GM20000 (cell line): ENCODE measurements around the gene PIAS1.

Experiments used
- DNase-seq: peaks from one replicate; pipeline ENCODE4 v3.0.0; 2012; ENCODE audit warnings: low spot score
- TF ChIP-seq, protein P1 (sequence below): IDR thresholded peaks from 2 replicates; pipeline ENCODE4 v1.5.1; 2012; ENCODE audit warnings: mild to moderate bottlenecking, control low read depth; ENCODE audit errors: extremely low read depth, missing control alignments

The PIAS1 gene

DNA sequence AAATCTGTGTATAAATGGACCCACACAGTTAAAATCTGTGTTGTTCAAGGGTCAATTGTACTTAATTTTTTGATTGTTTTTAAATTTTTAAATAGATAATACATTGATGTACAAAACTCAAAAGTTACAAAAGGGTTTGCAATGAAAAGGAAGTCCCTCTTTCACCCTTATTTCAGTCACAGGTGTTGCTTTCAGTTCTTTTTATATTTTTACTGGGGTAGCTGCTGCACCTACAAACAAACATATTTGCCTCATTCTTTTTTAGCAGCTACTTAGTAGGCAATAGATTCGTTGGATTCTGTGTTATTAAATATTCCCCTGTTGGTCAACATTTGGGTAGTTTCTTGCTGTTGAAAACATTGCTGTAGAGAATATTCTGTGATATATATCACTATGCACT, 44.4 kb downstream of the PIAS1 start:
- no peak for DNase-seq
- TF ChIP-seq, protein P1, sequence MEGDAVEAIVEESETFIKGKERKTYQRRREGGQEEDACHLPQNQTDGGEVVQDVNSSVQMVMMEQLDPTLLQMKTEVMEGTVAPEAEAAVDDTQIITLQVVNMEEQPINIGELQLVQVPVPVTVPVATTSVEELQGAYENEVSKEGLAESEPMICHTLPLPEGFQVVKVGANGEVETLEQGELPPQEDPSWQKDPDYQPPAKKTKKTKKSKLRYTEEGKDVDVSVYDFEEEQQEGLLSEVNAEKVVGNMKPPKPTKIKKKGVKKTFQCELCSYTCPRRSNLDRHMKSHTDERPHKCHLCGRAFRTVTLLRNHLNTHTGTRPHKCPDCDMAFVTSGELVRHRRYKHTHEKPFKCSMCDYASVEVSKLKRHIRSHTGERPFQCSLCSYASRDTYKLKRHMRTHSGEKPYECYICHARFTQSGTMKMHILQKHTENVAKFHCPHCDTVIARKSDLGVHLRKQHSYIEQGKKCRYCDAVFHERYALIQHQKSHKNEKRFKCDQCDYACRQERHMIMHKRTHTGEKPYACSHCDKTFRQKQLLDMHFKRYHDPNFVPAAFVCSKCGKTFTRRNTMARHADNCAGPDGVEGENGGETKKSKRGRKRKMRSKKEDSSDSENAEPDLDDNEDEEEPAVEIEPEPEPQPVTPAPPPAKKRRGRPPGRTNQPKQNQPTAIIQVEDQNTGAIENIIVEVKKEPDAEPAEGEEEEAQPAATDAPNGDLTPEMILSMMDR, result no peak

GRCh38 chr15:68100194-68100593, 46.1 kb downstream of the PIAS1 start:
- TF ChIP-seq, protein P1, result no peak
- no peak for DNase-seq

GRCh38 chr15:68103603-68104002, 49.5 kb downstream of the PIAS1 start:
- no peak for DNase-seq
- TF ChIP-seq, protein P1, result no peak

DNA sequence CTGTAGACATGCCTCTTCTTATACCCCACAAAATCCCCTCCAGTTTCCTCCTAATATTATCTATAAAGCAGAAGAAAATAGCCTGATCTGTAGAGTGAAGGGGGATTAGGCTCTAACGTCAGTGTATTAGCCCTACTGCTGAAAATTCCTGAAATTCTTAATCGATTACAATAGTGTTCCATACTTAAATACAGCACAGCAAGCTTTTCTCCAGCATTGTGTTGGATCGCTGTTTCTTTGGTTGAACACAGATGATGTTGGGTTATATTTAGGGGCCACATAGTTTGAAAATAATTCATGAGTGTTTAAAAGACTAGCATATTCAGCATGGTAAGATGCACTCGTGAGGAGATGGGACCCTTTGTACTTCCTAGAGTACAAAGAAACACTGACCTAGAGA, 52.5 kb downstream of the PIAS1 start:
- DNase-seq, result no peak

DNA sequence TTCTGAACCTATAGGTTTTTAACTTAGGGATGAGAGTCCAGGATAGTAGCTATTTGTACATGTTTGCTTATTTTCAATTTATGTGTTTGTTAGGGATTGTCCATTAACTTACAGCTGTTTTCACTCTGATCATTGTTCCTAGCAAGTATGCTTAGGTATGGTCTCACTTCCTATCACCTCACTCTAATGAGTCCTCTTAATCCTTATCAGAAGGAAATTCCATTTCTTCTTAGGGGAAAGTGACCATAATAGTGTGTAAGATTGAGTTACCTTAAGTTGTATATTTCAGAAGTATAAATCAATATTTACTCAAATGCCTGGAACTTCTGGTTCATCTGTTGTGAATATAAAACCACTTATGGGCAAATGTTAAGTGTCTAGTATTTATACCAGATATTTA, 53.0 kb downstream of the PIAS1 start:
- TF ChIP-seq, protein P1, result no peak
- no peak for DNase-seq

More for the DNA sequence above, 52.5 kb downstream of the PIAS1 start:
- TF ChIP-seq, protein P1, result no peak

DNA sequence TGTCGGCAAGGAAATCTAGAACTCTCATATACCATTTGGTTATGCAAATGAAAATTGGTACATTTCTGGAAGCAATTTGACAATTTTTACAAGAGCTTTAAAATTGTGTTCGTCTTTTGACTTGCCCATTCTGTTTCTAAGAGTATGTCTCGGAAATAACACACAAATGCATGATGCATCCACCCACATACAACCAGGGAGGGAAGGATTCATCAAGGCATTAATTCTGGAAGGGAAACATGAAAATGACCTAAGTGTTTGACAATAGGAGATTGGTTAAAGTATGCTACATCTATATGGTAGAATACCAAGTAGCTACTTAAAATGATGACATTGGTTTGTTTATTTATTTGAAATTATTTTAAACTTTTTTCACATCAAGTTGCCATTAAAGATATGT, 58.6 kb downstream of the PIAS1 start:
- TF ChIP-seq, protein P1, result no peak
- DNase-seq, result no peak

DNA sequence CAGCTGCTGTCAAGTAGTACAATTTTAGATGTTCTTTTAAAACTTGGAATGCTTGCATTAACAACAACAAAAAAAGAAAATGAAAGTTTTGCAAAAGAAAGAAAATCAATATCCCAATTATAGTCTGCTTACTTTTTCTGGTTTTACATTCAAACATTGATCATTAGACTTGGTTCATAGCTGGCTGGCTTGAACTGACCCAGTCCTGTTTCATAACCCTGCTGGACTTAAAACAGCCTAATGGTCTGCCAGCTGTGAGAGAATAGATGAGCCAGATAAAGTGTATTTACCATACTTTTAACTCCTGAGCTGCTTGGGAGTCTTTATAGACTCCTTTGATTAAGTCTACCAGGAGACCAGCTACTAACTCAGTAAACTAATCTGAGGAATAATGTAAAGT, 59.2 kb downstream of the PIAS1 start:
- DNase-seq, result no peak
- TF ChIP-seq, protein P1, result no peak
